ENCODE measurements around the gene EFCC1.

EFCC1 gene

DNA sequence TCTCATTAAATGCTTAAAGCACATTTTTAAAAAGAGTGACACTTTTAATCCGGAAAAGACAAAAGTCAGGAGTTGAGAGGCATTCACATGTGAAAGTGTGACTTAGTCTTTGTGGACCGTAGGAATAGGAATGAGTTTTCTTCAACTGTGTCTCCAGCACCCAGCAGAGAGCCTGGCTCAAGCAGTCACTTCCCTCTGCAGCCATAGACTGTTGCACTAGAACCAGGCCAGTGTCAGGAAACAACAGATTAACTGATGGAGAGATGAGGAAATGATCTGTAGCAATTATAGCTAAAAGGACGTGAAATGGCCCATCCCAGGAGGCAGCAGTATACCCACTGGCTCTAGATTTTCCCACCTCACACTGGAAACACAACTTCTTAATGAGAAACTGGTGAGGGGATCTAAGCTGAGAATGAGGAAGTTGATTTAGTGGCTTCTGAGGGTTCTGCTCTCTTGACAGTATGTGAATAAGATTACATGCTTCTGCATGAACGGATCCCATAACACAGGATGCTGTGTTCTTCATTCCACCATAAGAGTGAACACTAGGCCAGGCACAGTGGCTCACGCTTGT is 27.0 kb upstream of the EFCC1 start:
- no peak overlapping the region for H2BK120ac ChIP-seq (ENCODE audit: insufficient read depth, low read length, poor library complexity)
- no peak overlapping the region for H4K91ac ChIP-seq (ENCODE audit: low read depth, low read length)
- H2BK12ac ChIP-seq (ENCODE audit: low read length), result no peak overlapping the region
- no peaks in the 10 kb centered on the region for H3K36me3 ChIP-seq (ENCODE audit: control insufficient read depth in 1 of 2, insufficient read depth in 2 of 2, low read length in 2 of 2)
- H3K9me3 ChIP-seq (ENCODE audit: insufficient read depth, low read depth, low read length), result no peaks in the 10 kb centered on the region
- H3K27ac ChIP-seq (ENCODE audit: low read depth, low read length), result no peak overlapping the region
- H3K27me3 ChIP-seq (ENCODE audit: insufficient read depth, low read length), result no peaks in the 10 kb centered on the region
- no peak overlapping the region for H3K18ac ChIP-seq (ENCODE audit: low read length)
- H3K4me3 ChIP-seq (ENCODE audit: low read depth, low read length), result no peak overlapping the region
- H4K12ac ChIP-seq (ENCODE audit: low read depth, low read length), result no peak overlapping the region
- no peak overlapping the region for H4K8ac ChIP-seq (ENCODE audit: low read depth, low read length)
- H3K9ac ChIP-seq (ENCODE audit: low read length), result no peak overlapping the region
- no peak overlapping the region for H2AK5ac ChIP-seq (ENCODE audit: low read length)
- H3K79me1 ChIP-seq (ENCODE audit: low read length), result no peaks in the 10 kb centered on the region
- no peak overlapping the region for H3K14ac ChIP-seq (ENCODE audit: low read length)
- no CpG with 5 or more reads among the region's 5 CpGs for WGBS (ENCODE audit: extremely low coverage, insufficient coverage, insufficient read length)
- no peak overlapping the region for H3K4ac ChIP-seq (ENCODE audit: low read depth, low read length)
- no peak overlapping the region for H2BK5ac ChIP-seq (ENCODE audit: low read depth, low read length, poor library complexity)
- no peaks in the 10 kb centered on the region for H3K79me2 ChIP-seq (ENCODE audit: control insufficient read depth, insufficient read depth, low read length, poor library complexity)
- H3K4me1 ChIP-seq (ENCODE audit: control insufficient read depth in 1 of 2, insufficient read depth in 2 of 2, low read length in 2 of 2), result no peaks in the 10 kb centered on the region
- H3K23ac ChIP-seq (ENCODE audit: low read length), result no peak overlapping the region
- no peak overlapping the region for H2AFZ ChIP-seq (ENCODE audit: insufficient read depth, low read length, poor library complexity)
- H3K4me2 ChIP-seq (ENCODE audit: low read length), result no peak overlapping the region
- no peak for DNase-seq

GRCh38 chr3:128975276-128975675 is 25.8 kb upstream of the EFCC1 start:
- Histone ChIP-seq H3K79me2 (ENCODE audit: control insufficient read depth, insufficient read depth, low read length, poor library complexity) (no peaks in the 10 kb centered on the region), H3K4ac (ENCODE audit: low read depth, low read length) (no peak overlapping the region), H3K36me3 (ENCODE audit: control insufficient read depth in 1 of 2, insufficient read depth in 2 of 2, low read length in 2 of 2) (no peaks in the 10 kb centered on the region), H2BK120ac (ENCODE audit: insufficient read depth, low read length, poor library complexity) (no peak overlapping the region), H3K27ac (ENCODE audit: low read depth, low read length) (no peak overlapping the region), H3K4me3 (ENCODE audit: low read depth, low read length) (no peak overlapping the region), H3K9ac (ENCODE audit: low read length) (no peak overlapping the region), H4K8ac (ENCODE audit: low read depth, low read length) (no peak overlapping the region), H2BK5ac (ENCODE audit: low read depth, low read length, poor library complexity) (no peak overlapping the region), H3K18ac (ENCODE audit: low read length) (no peak overlapping the region), H3K23ac (ENCODE audit: low read length) (no peak overlapping the region), H3K79me1 (ENCODE audit: low read length) (no peaks in the 10 kb centered on the region), H3K27me3 (ENCODE audit: insufficient read depth, low read length) (no peaks in the 10 kb centered on the region), H3K4me1 (ENCODE audit: control insufficient read depth in 1 of 2, insufficient read depth in 2 of 2, low read length in 2 of 2) (no peaks in the 10 kb centered on the region), H3K4me2 (ENCODE audit: low read length) (no peak overlapping the region), H2AK5ac (ENCODE audit: low read length) (no peak overlapping the region), H4K12ac (ENCODE audit: low read depth, low read length) (no peak overlapping the region), H3K9me3 (ENCODE audit: insufficient read depth, low read depth, low read length) (no peaks in the 10 kb centered on the region), H2BK12ac (ENCODE audit: low read length) (no peak overlapping the region), H3K14ac (ENCODE audit: low read length) (no peak overlapping the region), H2AFZ (ENCODE audit: insufficient read depth, low read length, poor library complexity) (no peak overlapping the region), H4K91ac (ENCODE audit: low read depth, low read length) (no peak overlapping the region)
- DNase-seq, result no peak
- 100% methylated on average over 1 of the region's 1 CpG for WGBS (ENCODE audit: extremely low coverage, insufficient coverage, insufficient read length)

DNA sequence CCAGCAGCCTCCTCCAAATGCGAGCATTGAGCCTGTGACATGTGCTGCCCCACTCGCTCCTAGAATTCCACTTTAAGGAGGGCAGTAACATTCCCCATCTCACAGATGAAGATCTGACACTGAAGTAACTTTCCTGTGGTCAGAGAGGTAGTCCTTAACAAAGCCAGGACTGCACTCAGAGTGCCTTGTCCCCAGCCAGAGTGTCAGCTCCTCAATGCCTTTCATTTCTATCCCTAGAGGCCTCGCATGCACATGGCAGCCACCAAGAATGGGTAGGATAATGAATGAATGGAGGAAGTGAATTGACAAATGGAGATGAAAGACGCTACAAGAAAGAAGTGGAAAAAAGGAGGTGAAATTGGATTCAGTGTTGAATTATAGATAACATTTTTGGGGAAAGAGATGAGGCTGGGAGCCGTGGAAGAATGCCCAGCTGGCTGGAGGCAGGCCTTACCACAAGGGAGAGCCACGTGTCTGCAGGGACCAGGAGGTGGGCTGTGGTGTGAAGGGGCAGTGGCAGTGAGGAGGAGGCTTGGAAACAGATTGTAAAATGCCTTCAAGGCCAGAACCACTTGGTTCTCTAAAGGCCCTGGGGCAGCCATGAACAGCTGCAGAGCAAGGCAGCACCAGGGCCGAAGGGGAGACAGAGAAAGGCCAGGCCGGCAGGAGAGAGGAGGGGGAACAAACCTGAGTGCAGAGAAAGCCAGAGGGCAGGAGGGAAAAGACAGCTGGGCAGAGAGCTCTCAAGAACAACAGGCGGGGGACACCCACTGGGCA is 17.6 kb upstream of the EFCC1 start:
- H3K4me3 ChIP-seq (ENCODE audit: low read depth, low read length), result no peak overlapping the region
- no peaks in the 10 kb centered on the region for H3K27me3 ChIP-seq (ENCODE audit: insufficient read depth, low read length)
- DNase-seq, result no peak
- no peak overlapping the region for H2BK5ac ChIP-seq (ENCODE audit: low read depth, low read length, poor library complexity)
- no peaks in the 10 kb centered on the region for H3K36me3 ChIP-seq (ENCODE audit: control insufficient read depth in 1 of 2, insufficient read depth in 2 of 2, low read length in 2 of 2)
- H3K4ac ChIP-seq (ENCODE audit: low read depth, low read length), result no peak overlapping the region
- no peak overlapping the region for H3K4me2 ChIP-seq (ENCODE audit: low read length)
- H4K12ac ChIP-seq (ENCODE audit: low read depth, low read length), result no peak overlapping the region
- H2AFZ ChIP-seq (ENCODE audit: insufficient read depth, low read length, poor library complexity), result no peak overlapping the region
- no peak overlapping the region for H3K18ac ChIP-seq (ENCODE audit: low read length)
- no CpG with 5 or more reads among the region's 9 CpGs for WGBS (ENCODE audit: extremely low coverage, insufficient coverage, insufficient read length)
- H2BK120ac ChIP-seq (ENCODE audit: insufficient read depth, low read length, poor library complexity), result no peak overlapping the region
- no peak overlapping the region for H3K14ac ChIP-seq (ENCODE audit: low read length)
- H3K27ac ChIP-seq (ENCODE audit: low read depth, low read length), result no peak overlapping the region
- no peak overlapping the region for H2BK12ac ChIP-seq (ENCODE audit: low read length)
- H3K4me1 ChIP-seq (ENCODE audit: control insufficient read depth in 1 of 2, insufficient read depth in 2 of 2, low read length in 2 of 2), result no peaks in the 10 kb centered on the region
- no peak overlapping the region for H4K91ac ChIP-seq (ENCODE audit: low read depth, low read length)
- no peaks in the 10 kb centered on the region for H3K79me1 ChIP-seq (ENCODE audit: low read length)
- no peaks in the 10 kb centered on the region for H3K79me2 ChIP-seq (ENCODE audit: control insufficient read depth, insufficient read depth, low read length, poor library complexity)
- no peak overlapping the region for H3K9ac ChIP-seq (ENCODE audit: low read length)
- H4K8ac ChIP-seq (ENCODE audit: low read depth, low read length), result no peak overlapping the region
- H3K23ac ChIP-seq (ENCODE audit: low read length), result no peak overlapping the region
- H2AK5ac ChIP-seq (ENCODE audit: low read length), result no peak overlapping the region
- H3K9me3 ChIP-seq (ENCODE audit: insufficient read depth, low read depth, low read length), result no peaks in the 10 kb centered on the region

DNA sequence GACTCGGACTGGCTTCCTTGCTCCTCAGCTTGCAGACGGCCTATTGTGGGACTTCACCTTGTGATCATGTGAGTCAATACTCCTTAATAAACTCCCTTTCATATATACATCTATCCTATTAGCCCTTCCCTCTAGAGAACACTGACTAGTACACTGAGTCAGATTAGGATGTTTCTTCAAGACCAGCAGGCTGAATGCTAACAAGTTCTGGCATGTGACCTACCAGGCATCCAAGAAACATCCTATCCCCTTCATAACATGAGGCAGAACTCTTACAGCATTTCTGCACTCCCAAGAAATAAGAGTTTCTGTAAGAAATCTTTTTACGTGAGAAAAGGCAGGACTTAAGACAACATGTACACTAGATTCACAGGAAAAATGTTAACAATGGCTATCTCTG is 16.5 kb upstream of the EFCC1 start:
- no peak overlapping the region for H3K23ac ChIP-seq (ENCODE audit: low read length)
- H3K27ac ChIP-seq (ENCODE audit: low read depth, low read length), result no peak overlapping the region
- H3K79me1 ChIP-seq (ENCODE audit: low read length), result no peaks in the 10 kb centered on the region
- no peaks in the 10 kb centered on the region for H3K79me2 ChIP-seq (ENCODE audit: control insufficient read depth, insufficient read depth, low read length, poor library complexity)
- H2AK5ac ChIP-seq (ENCODE audit: low read length), result no peak overlapping the region
- H3K18ac ChIP-seq (ENCODE audit: low read length), result no peak overlapping the region
- H4K8ac ChIP-seq (ENCODE audit: low read depth, low read length), result no peak overlapping the region
- no peak overlapping the region for H3K4me3 ChIP-seq (ENCODE audit: low read depth, low read length)
- no peaks in the 10 kb centered on the region for H3K9me3 ChIP-seq (ENCODE audit: insufficient read depth, low read depth, low read length)
- no peaks in the 10 kb centered on the region for H3K27me3 ChIP-seq (ENCODE audit: insufficient read depth, low read length)
- H4K91ac ChIP-seq (ENCODE audit: low read depth, low read length), result no peak overlapping the region
- no peak overlapping the region for H2BK5ac ChIP-seq (ENCODE audit: low read depth, low read length, poor library complexity)
- no peak for DNase-seq
- no peak overlapping the region for H2AFZ ChIP-seq (ENCODE audit: insufficient read depth, low read length, poor library complexity)
- H2BK12ac ChIP-seq (ENCODE audit: low read length), result no peak overlapping the region
- H3K14ac ChIP-seq (ENCODE audit: low read length), result no peak overlapping the region
- no peaks in the 10 kb centered on the region for H3K36me3 ChIP-seq (ENCODE audit: control insufficient read depth in 1 of 2, insufficient read depth in 2 of 2, low read length in 2 of 2)
- no peaks in the 10 kb centered on the region for H3K4me1 ChIP-seq (ENCODE audit: control insufficient read depth in 1 of 2, insufficient read depth in 2 of 2, low read length in 2 of 2)
- peak overlapping the region; percentile 51 for H3K9ac ChIP-seq (ENCODE audit: low read length)
- no CpG with 5 or more reads among the region's 3 CpGs for WGBS (ENCODE audit: extremely low coverage, insufficient coverage, insufficient read length)
- no peak overlapping the region for H2BK120ac ChIP-seq (ENCODE audit: insufficient read depth, low read length, poor library complexity)
- H3K4ac ChIP-seq (ENCODE audit: low read depth, low read length), result no peak overlapping the region
- H4K12ac ChIP-seq (ENCODE audit: low read depth, low read length), result no peak overlapping the region
- no peak overlapping the region for H3K4me2 ChIP-seq (ENCODE audit: low read length)

All from trophoblast cell (in vitro differentiated cells and primary cell).